Activated T-helper 9 cell treated with anti-CD3 and anti-CD28 coated beads, Interleukin-2, amount 50 U/mL, for 16 hours (primary cell): ENCODE measurements around the gene SH3RF1.

Source experiments
- DNase-seq: peaks from one replicate; pipeline ENCODE4 v3.0.0-alpha.2; 2020; ENCODE audit warnings: low read depth

Gene SH3RF1

GRCh38 chr4:169275180-169275579, 4.4 kb upstream of the SH3RF1 start:
- no peak for DNase-seq

DNA sequence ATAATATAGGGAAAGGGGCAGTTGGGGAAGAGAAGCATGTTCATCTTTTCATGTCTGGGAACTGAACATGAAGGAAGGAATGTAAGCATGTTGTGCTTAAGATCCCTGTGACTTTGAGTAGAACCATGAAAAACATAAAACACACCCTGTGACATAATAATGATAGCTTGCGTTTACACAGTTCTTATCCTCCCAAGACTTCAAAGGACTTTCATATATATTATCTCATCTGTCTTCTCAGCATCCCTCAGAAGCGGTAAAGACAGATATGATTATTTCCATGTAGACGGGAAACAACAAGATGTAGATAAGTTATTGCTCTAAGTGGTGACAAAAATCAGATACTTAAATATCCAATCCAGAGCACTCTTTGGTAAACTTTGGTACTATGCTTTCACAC, 3.3 kb upstream of the SH3RF1 start:
- DNase-seq = no peak

- no peak for DNase-seq
Measured at GRCh38 chr4:169272265-169272886, 1.6 kb upstream of the SH3RF1 start.

DNA sequence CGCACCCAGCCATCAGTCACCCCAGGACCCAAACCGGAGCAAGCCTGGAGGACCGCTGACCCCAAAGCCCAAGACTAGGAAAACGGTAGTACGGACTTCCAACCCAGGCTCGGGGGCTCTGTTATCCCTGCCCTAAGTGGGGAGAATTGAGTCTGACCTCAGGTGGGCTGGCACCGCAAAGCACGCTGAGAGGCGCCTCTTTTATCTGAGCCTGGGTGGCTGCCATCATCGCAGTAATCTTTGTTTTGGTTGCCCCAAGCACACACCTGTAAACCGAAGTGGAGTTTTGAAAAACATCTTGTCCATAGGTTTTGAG, 894 bp upstream of the SH3RF1 start:
- no peak for DNase-seq

- DNase-seq = no peak
Measured at GRCh38 chr4:169269916-169270809, 593 bp downstream of the SH3RF1 start.

DNA sequence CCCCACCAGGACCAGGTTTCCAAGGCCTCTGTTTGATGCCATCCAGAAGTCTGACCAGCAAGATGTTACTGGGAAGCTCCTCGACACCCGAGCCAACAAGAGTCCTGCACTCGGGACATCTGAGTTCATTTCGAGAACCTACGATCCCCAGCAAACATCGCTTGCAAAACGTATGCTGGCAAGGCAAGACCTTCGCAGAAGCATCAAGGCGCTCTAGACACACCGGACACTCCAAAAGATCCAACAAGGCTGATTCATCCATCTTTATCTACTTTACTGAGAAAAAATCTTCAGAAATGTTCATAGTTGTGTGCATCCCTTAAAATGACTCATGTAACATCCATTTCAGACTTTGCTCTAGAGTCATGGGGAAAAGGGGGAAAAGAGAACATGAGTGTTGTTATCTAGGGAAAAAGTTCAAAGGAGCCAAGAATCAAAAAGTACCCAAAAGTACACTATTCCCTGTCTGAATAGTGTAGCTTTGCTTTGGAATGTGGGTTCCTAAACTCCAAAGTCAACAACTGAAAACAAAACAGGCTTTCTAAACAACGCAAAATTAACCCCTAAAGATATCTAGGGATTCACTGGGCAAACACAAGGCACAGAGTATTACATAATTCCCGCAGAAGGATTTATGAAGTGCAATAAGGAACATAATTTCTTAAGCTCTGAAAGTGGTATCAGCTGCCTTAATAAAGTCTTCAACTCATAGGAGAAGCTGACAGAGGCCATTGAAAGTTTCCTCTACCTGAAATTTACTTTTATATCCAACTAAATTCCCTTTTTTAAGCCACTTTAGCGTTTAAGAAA, 1.6 kb downstream of the SH3RF1 start:
- no peak for DNase-seq

DNA sequence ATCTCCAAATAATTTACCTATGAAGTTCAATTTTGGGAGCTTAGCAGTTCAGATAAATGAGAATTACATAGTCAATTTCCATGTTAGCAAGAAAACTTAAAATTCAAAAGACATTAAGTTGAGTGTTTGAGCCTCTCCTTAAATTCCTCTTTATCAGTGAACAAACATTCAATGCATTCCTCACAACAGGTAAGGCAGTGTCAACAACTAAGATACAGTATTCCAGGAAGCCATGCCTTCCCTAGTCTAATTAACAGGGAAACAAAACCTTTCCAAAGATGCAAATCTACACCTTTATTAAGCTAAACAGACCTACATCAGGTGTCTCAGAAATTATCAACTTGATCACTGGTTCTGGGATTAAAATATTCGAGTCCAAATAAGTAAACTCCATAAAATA, 3.7 kb downstream of the SH3RF1 start:
- no peak for DNase-seq

GRCh38 chr4:169266661-169267060, 4.1 kb downstream of the SH3RF1 start:
- no peak for DNase-seq

DNA sequence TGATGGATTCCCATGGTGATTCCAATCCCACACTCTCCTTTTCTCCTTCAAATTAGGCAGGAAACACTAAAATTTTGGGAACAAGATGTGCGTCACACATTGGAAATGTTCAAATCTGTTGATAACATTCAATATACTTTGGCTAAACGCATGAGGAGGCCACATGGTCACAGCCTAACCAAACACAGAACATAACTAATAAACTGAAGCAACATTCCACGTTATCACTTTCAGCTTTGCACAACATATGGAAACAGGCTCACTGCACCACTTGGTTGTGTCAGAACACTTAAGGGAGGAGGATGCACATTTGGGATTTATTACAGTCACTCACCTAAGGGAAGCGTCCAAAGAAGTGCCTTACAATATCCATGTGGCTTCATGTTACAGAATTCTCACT, 4.7 kb downstream of the SH3RF1 start:
- DNase-seq = no peak

GRCh38 chr4:169263791-169264392, 6.9 kb downstream of the SH3RF1 start:
- no peak for DNase-seq

- no peak for DNase-seq
Measured at GRCh38 chr4:169260217-169260866, 10.4 kb downstream of the SH3RF1 start.

DNA sequence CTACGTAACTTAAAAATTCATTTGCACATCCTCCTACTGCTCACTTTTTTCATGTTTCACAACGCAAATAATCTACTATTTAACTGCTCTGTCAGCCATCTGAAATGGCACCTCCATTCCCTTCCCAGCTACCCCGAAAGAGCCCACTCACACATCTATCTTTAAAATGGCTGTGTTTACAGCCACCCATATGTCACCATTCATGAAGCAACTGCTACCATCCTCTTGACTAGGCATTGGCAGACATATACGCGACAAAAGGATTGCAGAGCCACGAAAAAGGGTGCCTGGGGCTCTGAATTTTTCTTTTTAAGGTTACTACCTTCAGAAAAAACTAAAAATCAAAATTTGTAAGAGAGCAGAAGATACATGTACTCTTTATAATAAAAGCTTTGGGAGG, 11.5 kb downstream of the SH3RF1 start:
- DNase-seq = no peak

DNA sequence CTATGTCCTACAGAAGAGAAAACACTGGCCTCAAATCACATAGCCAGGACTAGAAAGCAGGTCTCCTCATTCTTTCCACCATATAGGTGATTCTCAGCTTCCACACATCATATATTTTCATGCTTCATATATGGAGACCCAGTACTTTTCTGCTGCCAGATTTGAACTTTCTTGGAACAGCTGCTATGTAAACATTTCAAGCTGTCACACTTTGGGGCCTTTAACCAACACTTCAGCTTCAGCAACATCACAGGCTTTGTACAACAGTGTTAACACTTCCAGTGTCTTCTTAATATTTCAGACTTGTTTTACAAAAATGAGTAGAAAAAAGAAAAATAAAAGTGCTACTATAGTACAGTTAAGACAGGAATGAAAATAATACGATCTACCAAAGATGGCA, 12.6 kb downstream of the SH3RF1 start:
- DNase-seq = no peak

DNA sequence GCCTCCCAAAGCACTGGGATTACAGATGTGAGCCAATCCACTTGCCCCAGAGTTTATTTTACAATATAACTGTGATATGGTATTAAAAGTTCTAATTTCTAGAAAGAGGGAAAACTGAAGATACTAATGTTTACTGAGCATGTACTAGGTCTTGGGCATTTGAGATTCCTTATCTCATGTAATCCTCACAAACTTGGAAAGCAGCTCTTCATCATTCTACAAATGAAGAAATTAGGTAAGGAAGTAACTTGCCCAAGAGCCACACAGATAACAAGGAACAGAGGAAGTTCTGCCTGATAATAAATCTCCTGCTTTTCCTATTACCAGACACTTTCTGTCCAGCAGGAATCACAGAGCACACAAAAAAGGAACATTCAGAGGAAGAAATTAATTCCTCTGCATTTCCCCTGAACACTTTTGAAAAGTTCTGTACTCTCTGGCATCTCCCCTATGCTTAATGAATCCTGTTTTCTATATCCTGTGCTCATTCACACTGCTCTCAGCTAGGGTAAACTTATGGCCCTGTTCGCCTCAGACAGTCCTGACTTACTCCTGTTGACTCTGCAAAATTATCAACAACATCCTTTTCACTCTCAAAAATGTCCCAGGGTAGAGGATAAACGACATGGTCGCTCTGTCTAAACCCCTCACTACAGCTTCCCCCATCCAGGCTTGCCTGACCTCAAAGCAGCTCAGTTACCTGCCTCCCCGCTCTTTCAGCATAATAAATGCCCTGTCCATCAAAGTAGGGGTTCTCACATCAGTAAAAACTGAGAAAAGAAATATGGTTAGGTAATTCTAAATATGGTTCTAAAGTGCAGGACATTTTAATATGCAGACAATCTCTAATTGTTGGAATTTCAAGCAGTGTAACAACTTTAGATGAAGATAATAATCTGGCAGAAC, 13.6 kb downstream of the SH3RF1 start:
- DNase-seq = no peak

- DNase-seq = no peak
Measured at GRCh38 chr4:169256101-169256612, 14.6 kb downstream of the SH3RF1 start.

DNA sequence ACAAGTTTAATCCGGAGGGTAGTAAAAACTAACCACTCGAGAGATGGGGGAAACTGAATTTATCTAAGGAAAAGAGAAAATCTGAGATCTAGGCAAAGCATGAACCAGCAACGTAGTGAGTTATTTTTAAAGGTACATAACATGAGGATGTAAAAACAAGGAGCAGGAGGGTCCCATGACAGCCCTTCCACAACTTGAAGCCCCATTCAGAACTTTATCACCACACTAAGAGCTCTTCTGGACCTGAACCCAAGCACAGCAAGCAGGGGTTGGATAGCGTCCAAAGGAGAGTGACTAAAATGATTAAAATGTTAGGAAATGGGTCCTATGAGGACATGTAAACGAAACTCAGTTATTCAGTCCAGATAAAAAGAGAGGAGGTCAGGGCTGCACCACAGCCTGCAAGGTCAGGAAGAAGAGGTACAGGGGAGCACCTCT, 16.2 kb downstream of the SH3RF1 start:
- DNase-seq = no peak

- DNase-seq = no peak
Measured at GRCh38 chr4:169253904-169254303, 16.9 kb downstream of the SH3RF1 start.

DNA sequence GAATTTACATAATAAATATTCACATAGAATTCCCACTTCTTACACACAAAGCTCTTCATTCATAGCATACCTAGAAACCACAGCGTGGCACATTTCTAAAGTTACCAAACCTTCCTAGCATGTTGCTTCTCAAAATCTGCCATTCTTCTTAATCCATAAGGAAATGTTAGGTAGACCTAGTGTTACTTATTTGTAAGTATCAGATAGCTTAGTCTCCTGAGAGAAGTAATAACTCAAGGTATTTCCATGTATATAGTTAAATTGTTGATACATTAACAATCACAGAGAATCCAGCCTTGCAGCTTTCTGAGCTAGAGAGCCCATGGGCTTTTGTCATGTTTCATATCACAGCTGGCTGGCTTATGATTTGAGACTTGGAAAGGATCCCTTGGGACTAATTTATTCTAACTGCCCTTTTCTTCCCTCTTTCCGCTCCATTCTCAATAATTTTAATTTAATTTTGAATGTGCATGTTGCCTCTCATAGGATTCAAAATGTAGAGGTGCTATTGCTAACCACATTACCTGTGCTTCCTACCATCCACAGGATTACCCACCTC, 17.6 kb downstream of the SH3RF1 start:
- DNase-seq = no peak

GRCh38 chr4:169252339-169253112, 18.2 kb downstream of the SH3RF1 start:
- DNase-seq = no peak
